Mammary epithelial cell (primary cell): Measurements from ENCODE around the gene STRN3.

Experiments
- CTCF ChIP-seq, 2 donors: IDR thresholded peaks in 1 of 2; conservative IDR thresholded peaks in 1 of 2; 2 replicates each; pipeline ENCODE4 v1.5.1; 2011 to 2012; ENCODE audit warnings: inconsistent platforms in 2 of 2, low read length in 2 of 2, mild to moderate bottlenecking in 2 of 2, control low read depth in 1 of 2, low read depth in 1 of 2; ENCODE audit not compliant: insufficient read depth in 1 of 2; ENCODE audit errors: extremely low read depth in 1 of 2
- EZH2 ChIP-seq: IDR thresholded peaks from 2 replicates; pipeline ENCODE4 v1.6.1; 2012; ENCODE audit warnings: low read length, inconsistent platforms, borderline replicate concordance

- TF ChIP-seq CTCF (conservative IDR thresholded peaks at IDR 0.05 in 1 of 2, IDR thresholded peaks at IDR 0.05 in 1 of 2; ENCODE audit: extremely low read depth in 1 of 2, insufficient read depth in 1 of 2, low read depth in 1 of 2, low read length in 2 of 2) (no peak), EZH2 (no peak)
Measured at GRCh38 chr14:30990770-30991169, 35.4 kb downstream of the STRN3 start.
